ENCODE results near the gene NELFCD. TPM values are rescaled to one million over a fixed set of nuclear protein-coding genes. Genes with fewer than 3 reads are reported as not detected.
"Not testable (repeated sequence)": the region's sequence is repeated elsewhere in the genome, so short reads cannot be mapped to it uniquely, and the experiment has no call there.

The NELFCD gene
- total RNA-seq, 6 experiments from 2014 or later: 31.1 to 41.4 (median 36.5) TPM

GRCh38 chr20:59007665-59008511 is 26.8 kb downstream of the NELFCD start:
- WGBS (ENCODE audit: insufficient coverage, low coverage, low lambda C conversion rate, missing lambda C conversion rate): 65% methylated on average over 11 of the region's 24 CpGs
- intact Hi-C loops (cut with DNase I): no loop called here
- Histone ChIP-seq H3K36me3 (peaks cover 0 to 13% (median 0%) of the 10 kb centered on the region in 4 donors), H3K27me3 (no peaks in the 10 kb centered on the region), H3K27ac (peak overlapping the region; percentile 88 to 98 (median 89)), H3K9me3 (no peaks in the 10 kb centered on the region), H3K4me1 (peaks cover 3 to 27% (median 10%) of the 10 kb centered on the region in 4 donors), H3K4me3 (peak overlapping the region; percentile 63 to 98 (median 89))
- DNase-seq: peak; percentile 50 to 71 (median 64)
- no peak for ATAC-seq
- TF ChIP-seq CTCF (IDR thresholded peaks at IDR 0.05) (no peak), POLR2A (IDR thresholded peaks at IDR 0.05) (no peak)

- H3K27ac ChIP-seq: peak overlapping the region in 1 of 3 donors; percentile 88
- peaks cover 3 to 24% (median 10%) of the 10 kb centered on the region in 4 donors for H3K4me1 ChIP-seq
- intact Hi-C loops (cut with DNase I): no loop called here
- ATAC-seq: no peak
- H3K9me3 ChIP-seq: no peaks in the 10 kb centered on the region
- peak in 2 of 3 donors; percentile 38 to 46 for DNase-seq
- WGBS (ENCODE audit: insufficient coverage, low coverage, low lambda C conversion rate, missing lambda C conversion rate): 69% methylated on average over 2 of the region's 8 CpGs
- H3K4me3 ChIP-seq: no peak overlapping the region
- no peaks in the 10 kb centered on the region for H3K27me3 ChIP-seq
- no peak for TF ChIP-seq CTCF (IDR thresholded peaks at IDR 0.05)
- peaks cover 0 to 4% (median 0%) of the 10 kb centered on the region in 4 donors for H3K36me3 ChIP-seq
Measured at GRCh38 chr20:59008715-59009336, 27.8 kb downstream of the NELFCD start.

- Histone ChIP-seq H3K9me3 (no peaks in the 10 kb centered on the region), H3K4me3 (no peak overlapping the region), H3K27ac (no peak overlapping the region), H3K27me3 (no peaks in the 10 kb centered on the region), H3K36me3 (no peaks in the 10 kb centered on the region), H3K4me1 (peaks cover under 1 to 9% (median 4%) of the 10 kb centered on the region in 4 donors)
- peak in 1 of 3 donors; percentile 47 for DNase-seq
- ATAC-seq: no peak
- WGBS (ENCODE audit: insufficient coverage, low coverage, low lambda C conversion rate, missing lambda C conversion rate): 62% methylated on average over 4 of the region's 8 CpGs
- intact Hi-C loops (cut with DNase I): loop anchor here in 1 of 2 donors (10.0 kb wide), 1 partner anchor 116 kb away; no protein-coding TSS in a partner anchor
- TF ChIP-seq POLR2A (IDR thresholded peaks at IDR 0.05) (no peak), CTCF (IDR thresholded peaks at IDR 0.05) (no peak)
Measured at GRCh38 chr20:59010321-59010994, 29.4 kb downstream of the NELFCD start.

- 64% methylated on average over 14 of the region's 17 CpGs for WGBS (ENCODE audit: insufficient coverage, low coverage, low lambda C conversion rate, missing lambda C conversion rate)
- DNase-seq: peak in 1 of 3 donors; percentile 36
- ATAC-seq: peak in 1 of 4 donors; percentile 10
- Histone ChIP-seq H3K27ac (no peak overlapping the region), H3K36me3 (no peaks in the 10 kb centered on the region), H3K4me3 (no peak overlapping the region), H3K27me3 (no peaks in the 10 kb centered on the region), H3K9me3 (no peaks in the 10 kb centered on the region), H3K4me1 (peaks cover 0 to 5% (median 1%) of the 10 kb centered on the region in 4 donors)
- intact Hi-C loops (cut with DNase I): loop anchor here in 1 of 2 donors (10.0 kb wide), 1 partner anchor 116 kb away; no protein-coding TSS in a partner anchor
- TF ChIP-seq CTCF (IDR thresholded peaks at IDR 0.05) (no peak), POLR2A (IDR thresholded peaks at IDR 0.05) (no peak)
Measured at GRCh38 chr20:59010995-59011873, 30.2 kb downstream of the NELFCD start.

GRCh38 chr20:59011874-59012157 is 30.8 kb downstream of the NELFCD start:
- not testable (repeated sequence) for H3K36me3 ChIP-seq, H3K4me1 ChIP-seq, H3K9me3 ChIP-seq, DNase-seq, H3K27ac ChIP-seq, ATAC-seq, H3K4me3 ChIP-seq, H3K27me3 ChIP-seq
- intact Hi-C loops (cut with DNase I): loop anchor here in 1 of 2 donors (10.0 kb wide), 1 partner anchor 117 kb away; no protein-coding TSS in a partner anchor
- 85% methylated on average over 3 of the region's 3 CpGs for WGBS (ENCODE audit: insufficient coverage, low coverage, low lambda C conversion rate, missing lambda C conversion rate)
